Measurements from ENCODE around the gene SDK1.
"Not testable (repeated sequence)": the region's sequence is repeated elsewhere in the genome, so short reads cannot be mapped to it uniquely, and the experiment has no call there.

The SDK1 gene

DNA sequence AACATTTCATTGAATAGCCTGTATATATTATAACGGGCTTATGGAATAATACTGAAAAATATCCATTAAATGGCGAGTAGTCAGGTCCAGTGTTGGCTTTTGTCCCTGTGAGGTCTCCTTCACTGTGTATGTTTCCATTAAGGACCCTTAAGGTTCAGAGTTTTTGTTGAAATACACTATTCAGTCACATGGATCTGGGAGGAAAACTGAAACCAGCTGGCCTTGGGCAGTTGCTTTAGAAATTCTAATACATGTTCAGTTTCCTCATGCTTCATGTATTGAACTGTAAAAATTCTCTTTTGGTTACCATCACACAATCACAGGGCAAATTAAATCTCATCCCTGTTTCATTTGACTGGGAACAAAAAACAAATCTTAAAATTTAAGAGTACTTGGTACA lies 447.3 kb downstream of the SDK1 start:
- no peak for DNase-seq

GRCh38 chr7:3753868-3754267 lies 452.8 kb downstream of the SDK1 start:
- no peak for DNase-seq

- DNase-seq: no peak
These were observed 453.7 kb downstream of the SDK1 start for GRCh38 chr7:3754493-3755341.

DNA sequence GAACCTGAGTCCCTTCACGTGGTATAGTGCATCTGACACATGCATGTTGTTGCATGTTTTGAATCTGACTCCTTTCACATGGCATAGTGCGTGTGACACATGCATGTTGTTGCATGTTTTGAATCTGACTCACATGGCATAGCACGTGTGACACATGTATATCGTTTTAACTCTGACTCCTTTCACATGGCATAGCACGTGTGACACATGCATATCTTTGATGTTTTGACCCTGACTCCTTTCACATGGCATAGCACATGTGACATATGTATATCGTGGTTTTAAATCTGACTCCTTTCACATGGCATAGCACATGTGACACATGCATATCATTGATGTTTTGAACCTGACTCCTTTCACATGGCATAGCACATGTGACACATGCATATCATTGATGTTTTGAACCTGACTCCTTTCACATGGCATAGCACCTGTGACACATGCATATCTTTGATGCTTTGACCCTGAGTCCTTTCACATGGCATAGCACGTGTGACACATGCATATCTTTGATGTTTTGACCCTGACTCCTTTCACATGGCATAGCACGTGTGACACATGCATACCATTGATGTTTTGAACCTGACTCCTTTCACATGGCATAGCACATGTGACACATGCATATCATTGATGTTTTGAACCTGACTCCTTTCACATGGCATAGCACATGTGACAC lies 454.9 kb downstream of the SDK1 start:
- not testable (repeated sequence) for DNase-seq

- no peak for DNase-seq
These were observed 456.0 kb downstream of the SDK1 start for GRCh38 chr7:3757059-3757458.

DNA sequence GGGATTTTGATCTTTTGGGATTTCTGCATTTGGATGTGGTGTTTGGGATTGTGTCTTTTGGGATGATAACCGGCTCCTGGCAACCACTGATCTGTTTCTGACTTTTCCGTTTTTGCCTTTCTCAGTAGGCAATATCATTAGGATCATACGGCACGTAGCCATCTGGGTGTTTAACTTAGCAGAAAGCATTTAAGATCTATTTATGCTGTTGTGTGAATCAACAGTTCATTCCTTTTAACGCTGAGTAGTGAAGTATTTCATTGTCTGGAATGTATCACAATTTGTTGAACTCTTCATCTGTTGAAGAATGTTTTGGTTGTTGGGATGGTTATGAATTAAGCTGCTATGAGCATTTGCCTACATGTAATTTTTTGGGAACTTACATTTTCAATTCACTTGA lies 459.6 kb downstream of the SDK1 start:
- DNase-seq: no peak

GRCh38 chr7:3762146-3762831 lies 461.2 kb downstream of the SDK1 start:
- no peak for DNase-seq

DNA sequence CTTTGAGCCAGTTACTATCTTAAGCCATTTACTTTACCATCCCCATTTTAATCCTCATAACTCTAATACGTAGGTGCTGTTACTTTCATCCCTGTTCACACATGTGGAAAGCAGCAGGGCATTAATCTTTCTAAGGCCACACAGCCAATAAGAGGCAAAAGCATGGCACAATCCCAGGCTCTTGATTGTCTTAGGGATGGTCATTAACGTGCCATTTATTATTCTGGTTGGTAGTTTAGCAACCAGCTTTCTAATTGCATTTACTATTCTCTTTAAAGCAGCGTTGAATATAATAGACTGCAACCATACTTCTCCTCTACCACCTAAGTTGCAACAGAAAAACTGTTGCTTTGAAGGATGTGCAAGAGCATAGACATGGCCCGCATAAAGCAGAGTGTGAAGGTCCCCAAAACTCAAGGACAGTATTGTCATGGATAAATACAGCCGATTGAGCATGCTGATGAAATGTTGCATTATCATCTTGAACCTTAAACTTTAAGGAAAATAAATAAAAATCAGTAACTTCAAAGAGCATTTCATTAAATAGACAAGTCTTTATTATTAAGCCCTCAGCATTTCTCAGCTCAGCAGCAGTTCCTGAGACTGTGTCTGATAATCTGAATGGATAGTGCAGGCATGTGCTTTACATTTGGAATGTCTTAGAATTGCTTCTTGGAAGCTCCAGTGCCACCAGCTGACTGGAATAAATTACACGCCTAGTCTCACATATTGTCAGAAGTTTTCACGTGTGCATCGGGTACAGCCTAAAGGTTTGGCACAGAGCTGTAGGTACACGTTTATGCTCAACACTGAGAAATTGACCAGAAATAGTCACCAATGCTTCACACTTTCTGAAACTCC lies 467.1 kb downstream of the SDK1 start:
- DNase-seq: no peak

- no peak for DNase-seq
These were observed 470.9 kb downstream of the SDK1 start for GRCh38 chr7:3771906-3772305.

DNA sequence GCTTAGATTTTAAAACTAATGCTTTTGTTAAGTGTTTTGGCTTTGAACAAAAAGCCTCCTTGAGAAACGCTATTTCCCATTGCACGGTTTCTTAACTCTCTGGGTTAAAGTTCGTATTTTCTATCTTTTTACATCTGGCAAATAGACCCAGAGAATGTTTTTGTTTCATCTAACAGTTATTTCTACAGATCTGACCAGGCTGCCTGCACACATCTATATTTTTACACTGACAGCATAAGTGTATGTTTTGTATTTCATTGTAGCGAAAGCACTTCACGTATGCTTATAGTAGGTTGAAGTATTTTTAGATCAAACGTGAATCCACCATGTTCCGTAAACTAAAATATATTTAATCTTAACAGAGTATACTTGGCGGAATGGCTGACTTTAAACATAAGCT lies 477.3 kb downstream of the SDK1 start:
- DNase-seq: no peak

DNA sequence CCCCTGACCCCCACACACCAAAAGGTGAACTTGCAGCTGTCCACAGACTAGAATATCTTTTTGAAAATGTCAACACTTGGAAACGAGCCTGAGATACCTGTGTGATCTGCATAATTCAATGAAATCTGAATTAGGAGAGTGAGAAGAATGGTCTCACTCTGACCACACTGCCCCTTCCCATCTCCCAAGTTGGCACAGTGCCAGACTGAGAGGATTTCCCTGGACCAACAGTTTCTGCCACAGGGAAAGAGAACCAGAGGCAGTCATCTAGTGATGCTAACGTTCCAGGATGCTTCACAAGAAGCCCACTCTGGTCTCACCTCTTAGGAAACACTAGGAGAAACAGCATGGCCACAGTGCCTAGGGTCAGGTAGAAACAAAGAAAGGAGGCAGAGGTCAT lies 479.0 kb downstream of the SDK1 start:
- DNase-seq: no peak

DNA sequence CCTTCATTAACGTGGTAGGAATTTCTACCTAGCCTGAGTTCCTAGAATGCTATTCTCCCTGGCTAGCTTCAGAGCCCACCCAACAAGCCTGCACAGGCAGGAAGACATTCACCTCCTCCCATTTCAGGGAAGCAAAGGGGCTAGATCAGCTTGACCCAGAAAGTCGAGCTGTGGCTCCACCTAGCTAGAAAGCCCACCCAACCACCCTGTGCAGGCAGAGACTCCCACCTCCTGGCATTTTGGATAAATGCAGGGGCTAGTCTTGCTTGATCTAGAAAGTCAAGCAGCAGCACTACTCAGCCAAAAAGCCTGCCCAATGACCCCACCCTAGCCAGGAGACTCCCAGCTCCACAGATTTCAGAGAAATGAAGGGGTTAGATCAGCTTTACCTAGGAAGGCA lies 479.5 kb downstream of the SDK1 start:
- no peak for DNase-seq

- no peak for DNase-seq
These were observed 480.6 kb downstream of the SDK1 start for GRCh38 chr7:3781607-3782006.

DNA sequence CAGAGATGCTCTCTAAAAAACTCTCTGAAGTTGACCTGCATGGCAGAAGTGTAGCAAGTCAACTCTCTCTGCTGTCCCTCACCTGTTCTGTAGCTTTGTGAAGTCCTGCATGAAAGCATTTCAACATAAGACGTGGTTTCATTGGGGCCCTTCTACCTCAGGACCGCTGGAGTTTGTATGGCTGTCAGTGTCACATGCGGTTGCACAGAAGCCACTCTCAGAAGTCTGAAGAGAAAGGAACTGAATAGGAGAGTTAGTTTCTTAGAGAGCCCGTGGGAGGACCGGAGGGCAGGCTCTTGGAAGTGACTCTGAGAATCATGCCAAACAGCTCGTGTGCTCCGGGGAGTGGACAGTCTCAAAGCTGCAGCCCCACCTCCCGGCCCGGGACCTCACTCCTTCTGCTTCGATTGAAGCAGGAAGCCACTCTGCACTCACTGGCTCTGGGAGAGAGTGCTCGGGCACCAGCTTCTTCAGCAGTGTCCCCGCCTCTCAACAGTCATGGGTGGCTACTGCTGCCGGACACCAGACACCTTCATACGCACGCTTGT lies 486.7 kb downstream of the SDK1 start:
- DNase-seq: no peak

DNA sequence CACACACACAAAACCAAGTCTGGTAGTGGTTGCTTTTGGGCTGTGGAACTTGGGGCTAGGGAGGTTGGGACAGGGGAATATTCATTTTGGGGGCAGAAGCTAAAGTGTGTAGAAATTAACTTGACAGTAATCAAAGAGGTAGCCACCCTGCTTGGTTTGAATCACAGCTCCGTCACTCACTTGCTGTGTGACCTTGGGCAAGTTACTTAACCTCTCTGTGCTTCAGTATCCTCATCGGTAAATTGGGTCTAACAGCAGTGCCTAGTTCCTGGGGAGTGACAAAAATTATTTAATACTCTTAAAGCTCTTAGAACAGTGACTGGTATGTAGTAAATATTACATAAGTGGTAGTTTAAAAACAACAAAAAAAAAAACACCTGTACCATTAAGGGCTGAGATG lies 489.8 kb downstream of the SDK1 start:
- DNase-seq: no peak

GRCh38 chr7:3791327-3791726 lies 490.3 kb downstream of the SDK1 start:
- DNase-seq: no peak

GRCh38 chr7:3795141-3795540 lies 494.1 kb downstream of the SDK1 start:
- no peak for DNase-seq

DNA sequence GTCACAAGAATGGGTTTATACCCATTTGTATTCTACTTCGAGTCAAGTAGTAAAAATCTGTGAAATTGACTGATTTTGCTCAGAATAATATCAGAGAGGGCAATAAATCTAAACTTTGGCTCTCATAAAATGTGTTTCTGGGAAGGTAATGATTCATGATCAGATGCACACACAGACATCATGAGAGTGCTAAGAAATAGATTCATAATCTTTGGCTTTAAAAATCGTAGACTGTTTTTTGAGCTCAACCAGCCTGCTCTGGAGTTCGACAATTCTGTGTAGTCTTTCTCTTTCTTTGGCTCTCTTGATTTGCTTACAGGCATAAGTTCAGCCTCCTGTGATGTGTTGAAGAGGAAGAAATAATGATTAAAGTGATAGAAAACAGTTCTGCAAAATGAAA lies 494.7 kb downstream of the SDK1 start:
- DNase-seq: no peak

DNA sequence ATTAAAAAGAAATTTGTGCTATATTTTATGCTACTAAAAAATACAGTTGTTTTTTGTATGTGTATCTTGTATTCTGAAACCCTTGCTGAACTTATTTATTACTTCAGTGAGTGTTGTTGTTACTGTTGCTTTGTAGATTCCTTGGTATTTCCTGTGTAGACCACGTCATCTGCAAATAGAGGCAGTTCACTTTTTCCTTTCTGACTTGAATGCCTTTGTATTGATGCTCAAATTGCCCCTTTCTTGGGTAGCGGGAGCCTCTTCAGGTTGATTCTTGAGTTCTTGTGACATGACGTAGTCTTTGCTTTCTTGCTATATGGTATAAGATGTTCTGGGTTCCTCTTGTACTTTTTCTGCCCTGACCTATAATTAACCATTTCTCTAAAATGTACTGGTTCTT lies 504.1 kb downstream of the SDK1 start:
- DNase-seq: no peak

DNA sequence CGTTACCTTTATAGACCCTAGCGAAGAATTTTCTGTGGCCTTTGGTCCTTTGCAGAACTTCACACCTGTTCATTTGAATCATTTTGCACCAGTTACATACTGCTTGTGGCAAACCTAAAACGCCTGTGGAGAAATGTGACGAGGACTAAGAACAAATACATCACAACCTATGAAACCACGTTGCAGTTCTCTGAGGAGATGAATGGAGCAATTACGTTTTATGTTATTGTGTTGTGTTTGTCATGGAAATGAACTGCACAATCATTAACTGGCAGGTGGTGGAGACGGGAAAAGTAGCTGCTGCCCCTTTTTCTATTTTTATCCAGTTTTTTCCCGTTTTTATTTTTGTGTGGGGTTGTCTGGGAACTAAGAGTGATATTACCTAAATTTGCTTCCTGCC lies 505.5 kb downstream of the SDK1 start:
- no peak for DNase-seq

GRCh38 chr7:3807824-3808223 lies 506.8 kb downstream of the SDK1 start:
- no peak for DNase-seq

- DNase-seq: no peak
These were observed 520.4 kb downstream of the SDK1 start for GRCh38 chr7:3821488-3821887.

- no peak for DNase-seq
These were observed 524.4 kb downstream of the SDK1 start for GRCh38 chr7:3825491-3825890.

All from NCI-H1417 treated with DMSO at 0.1 percent for 48 hours (cell line).